GM10266 (cell line): Measurements from ENCODE around the gene SIVA1.
A peak's percentile ranks its signal among the peaks of the same experiment; 100 is the strongest.

Experiments
- DNase-seq: peaks from one replicate; pipeline ENCODE4 v3.0.0; 2012; ENCODE audit errors: extremely low spot score
- CTCF ChIP-seq: IDR thresholded peaks from 2 replicates; pipeline ENCODE4 v1.5.1; 2012; ENCODE audit warnings: mild to moderate bottlenecking, low read depth; ENCODE audit not compliant: control insufficient read depth, insufficient read depth; ENCODE audit errors: missing control alignments

SIVA1 gene

GRCh38 chr14:104719343-104719742 lies 33.6 kb upstream of the SIVA1 start:
- no peak for DNase-seq
- no peak for TF ChIP-seq CTCF

- TF ChIP-seq CTCF, result no peak
- no peak for DNase-seq
These were observed 31.2 kb upstream of the SIVA1 start for GRCh38 chr14:104721505-104722431.

- no peak for DNase-seq
- no peak for TF ChIP-seq CTCF
These were observed 29.9 kb upstream of the SIVA1 start for GRCh38 chr14:104722938-104723650.

GRCh38 chr14:104723651-104724406 lies 29.1 kb upstream of the SIVA1 start, which contains the start of gene ADSS1:
Gene ADSS1, plus strand, starts transcription at chr14:104724229. Its CDS starts 42 bp downstream, at chr14:104724271.
- peak; percentile 96 for DNase-seq
- TF ChIP-seq CTCF, result peak; percentile 83

GRCh38 chr14:104724407-104724980 lies 28.5 kb upstream of the SIVA1 start:
- no peak for DNase-seq
- no peak for TF ChIP-seq CTCF

GRCh38 chr14:104724981-104725771 lies 27.8 kb upstream of the SIVA1 start:
- no peak for TF ChIP-seq CTCF
- no peak for DNase-seq
